Measurements from ENCODE around the gene CLTA.
"Not testable (repeated sequence)": the region's sequence is repeated elsewhere in the genome, so short reads cannot be mapped to it uniquely, and the experiment has no call there.

CLTA gene

DNA sequence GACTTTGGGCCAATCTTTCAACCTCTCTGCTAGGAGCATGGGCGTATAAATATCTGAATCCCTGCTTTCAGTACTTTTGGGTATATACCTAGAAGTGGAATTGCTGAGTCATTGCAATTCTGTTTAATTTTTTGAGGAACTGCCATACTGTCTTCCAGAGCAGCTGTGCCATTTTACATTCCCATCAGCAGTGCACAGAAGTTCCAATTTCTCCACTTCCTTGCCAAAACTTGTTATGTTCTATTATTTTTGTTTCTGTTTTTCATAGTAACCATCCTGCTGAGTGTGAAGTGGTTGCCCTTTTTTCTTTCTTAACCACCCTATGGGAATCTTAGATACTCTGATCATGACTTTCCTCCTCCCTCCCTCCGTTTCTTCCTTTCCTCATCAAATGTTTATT lies 32.6 kb upstream of the CLTA start:
- DNase-seq (ENCODE audit: low read depth), result no peak

DNA sequence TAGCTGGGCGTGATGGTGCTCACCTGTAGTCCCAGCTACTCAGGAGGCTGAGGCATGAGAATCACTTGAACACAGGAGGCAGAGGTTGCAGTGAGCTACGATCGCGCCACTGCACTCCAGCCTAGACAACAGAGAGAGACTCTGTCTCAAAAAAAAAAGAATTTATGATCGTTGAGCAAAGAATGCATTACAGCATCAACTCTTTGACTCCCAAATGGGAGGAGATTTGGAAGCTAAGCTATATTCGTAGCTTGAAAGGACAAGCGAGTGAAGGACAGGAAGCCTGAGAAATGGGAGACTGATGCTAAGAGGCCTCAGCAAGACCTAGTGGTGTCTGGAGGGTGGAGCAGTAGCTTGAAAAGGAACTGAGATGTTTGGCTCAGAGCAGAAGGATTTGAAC lies 31.8 kb upstream of the CLTA start:
- DNase-seq (ENCODE audit: low read depth), result no peak

DNA sequence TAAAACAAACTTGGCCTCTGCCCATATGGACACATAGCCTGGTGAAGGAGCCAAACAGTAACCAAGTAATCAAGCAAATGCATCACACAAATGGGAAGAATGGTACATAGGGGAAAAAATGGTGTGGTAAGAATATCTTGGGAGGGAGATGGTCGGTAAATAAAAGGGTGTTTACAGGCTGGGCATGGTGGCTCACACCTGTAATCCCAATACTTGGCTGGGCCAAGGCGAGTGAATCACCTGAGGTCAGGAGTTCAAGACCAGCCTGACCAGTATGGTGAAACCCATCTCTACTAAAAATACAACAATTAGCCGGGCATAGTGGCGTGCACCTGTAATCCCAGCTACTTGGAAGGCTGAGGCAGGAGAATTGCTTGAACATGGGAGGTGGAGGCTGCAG lies 31.2 kb upstream of the CLTA start:
- not testable (repeated sequence) for DNase-seq (ENCODE audit: low read depth)

GRCh38 chr9:36160126-36160525 lies 30.6 kb upstream of the CLTA start:
- DNase-seq (ENCODE audit: low read depth), result not testable (repeated sequence)

GRCh38 chr9:36161187-36161586 lies 29.5 kb upstream of the CLTA start:
- no peak for DNase-seq (ENCODE audit: low read depth)

DNA sequence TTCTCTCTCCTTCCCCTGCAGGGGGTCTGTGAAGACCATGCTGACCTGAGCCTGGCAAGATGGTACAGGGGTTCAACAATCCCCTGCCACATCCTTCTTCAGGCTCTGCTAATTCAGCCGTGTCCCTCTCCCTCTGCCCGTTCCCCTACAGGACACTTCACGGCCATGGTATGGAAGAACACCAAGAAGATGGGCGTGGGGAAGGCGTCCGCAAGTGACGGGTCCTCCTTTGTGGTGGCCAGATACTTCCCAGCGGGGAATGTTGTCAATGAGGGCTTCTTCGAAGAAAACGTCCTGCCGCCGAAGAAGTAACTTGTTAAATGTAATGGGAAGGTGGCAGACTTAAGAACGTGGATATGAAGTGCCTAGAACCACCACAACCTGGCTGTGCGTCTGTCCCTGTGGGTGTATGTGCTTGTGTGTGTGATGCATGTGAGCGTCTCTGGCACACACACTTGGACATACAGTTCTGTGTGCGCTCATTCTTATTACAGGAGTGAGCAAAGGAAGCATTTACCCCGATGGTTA lies 28.4 kb upstream of the CLTA start:
- no peak for DNase-seq (ENCODE audit: low read depth)

- no peak for DNase-seq (ENCODE audit: low read depth)
Measured at GRCh38 chr9:36163049-36163785, 27.5 kb upstream of the CLTA start.

GRCh38 chr9:36163786-36164170 lies 26.9 kb upstream of the CLTA start:
- no peak for DNase-seq (ENCODE audit: low read depth)

GRCh38 chr9:36164372-36164771 lies 26.3 kb upstream of the CLTA start:
- no peak for DNase-seq (ENCODE audit: low read depth)

- DNase-seq (ENCODE audit: low read depth), result no peak
Measured at GRCh38 chr9:36164989-36165388, 25.7 kb upstream of the CLTA start.

DNA sequence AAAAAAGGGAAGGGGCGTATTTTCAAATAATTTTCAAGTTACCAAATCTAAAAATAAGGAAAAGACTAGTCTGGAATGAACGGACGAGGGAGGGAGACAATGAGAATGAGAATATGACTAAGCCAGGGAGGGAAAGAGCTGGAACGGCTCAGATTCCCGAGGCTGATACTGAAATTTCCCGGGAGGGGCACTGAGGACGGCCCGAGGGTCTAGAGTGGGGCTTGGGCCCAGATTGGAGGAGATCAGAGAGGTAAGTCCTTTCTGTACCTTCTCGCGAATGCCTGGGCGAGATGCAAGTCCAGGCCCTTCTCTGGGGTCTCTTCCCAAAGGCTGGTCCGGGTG lies 24.9 kb upstream of the CLTA start:
- no peak for DNase-seq (ENCODE audit: low read depth)

DNA sequence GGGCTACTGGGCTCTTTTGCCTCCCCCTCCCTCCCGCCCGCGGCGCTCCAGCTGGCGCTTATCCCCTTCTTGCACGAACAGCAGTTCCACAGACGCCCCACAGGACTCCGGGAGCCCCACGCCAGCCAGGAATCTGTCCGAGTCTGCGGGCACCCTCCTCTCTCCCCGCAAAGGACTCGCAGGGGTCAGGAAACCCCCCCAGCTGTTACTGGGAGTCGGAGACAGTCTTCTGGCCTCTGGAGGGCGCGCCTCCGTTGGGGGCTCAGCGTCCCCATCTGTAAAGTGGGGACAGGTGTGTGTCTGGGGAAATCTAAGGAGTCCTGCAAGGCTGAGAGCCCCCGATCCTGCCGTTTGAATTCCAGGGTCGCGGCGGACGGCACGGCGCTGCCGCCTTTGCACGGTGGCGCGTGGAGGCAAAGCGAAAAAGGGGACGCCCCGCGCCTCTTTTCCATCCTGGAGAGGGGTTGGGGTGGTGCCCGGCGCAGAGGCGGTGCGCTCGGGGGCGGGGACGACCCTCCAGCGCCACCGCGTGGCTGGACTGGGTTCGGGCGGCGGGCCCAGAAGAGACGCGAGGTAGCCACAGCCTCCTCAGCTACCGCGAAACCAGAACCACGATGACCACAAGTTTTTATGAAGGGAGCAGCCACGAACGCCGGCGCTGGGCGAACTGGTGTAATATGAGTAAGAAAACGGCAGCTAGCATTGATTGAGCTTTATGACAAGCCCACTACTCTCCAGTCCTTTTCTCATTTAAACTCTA lies 24.4 kb upstream of the CLTA start:
- DNase-seq (ENCODE audit: low read depth), result peak; percentile 75

DNA sequence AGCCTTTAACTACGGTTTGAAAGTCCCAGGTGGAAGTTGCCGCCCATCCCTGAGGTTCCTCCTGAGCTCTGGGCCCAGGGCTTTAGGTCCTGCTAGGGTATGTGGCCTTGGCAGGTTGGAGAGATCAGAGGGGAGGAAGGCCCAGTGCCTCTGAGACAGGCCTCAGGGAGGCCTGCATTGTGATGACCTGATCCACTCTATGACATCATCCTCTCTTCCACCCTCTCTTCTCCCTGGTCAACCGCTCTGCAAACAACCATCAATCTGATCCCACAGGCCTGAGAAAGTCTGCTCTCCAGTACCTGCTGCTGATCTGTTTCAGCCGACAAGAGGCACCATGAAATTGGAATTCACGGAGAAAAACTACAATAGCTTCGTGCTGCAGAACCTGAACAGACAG lies 21.6 kb upstream of the CLTA start, which contains the start of gene CCIN:
Gene CCIN (plus strand): TSS at position 223 of the 400 bp plus-strand sequence. CDS start 115 bp downstream, at position 338.
- DNase-seq (ENCODE audit: low read depth), result no peak

- no peak for DNase-seq (ENCODE audit: low read depth)
Measured at GRCh38 chr9:36169708-36170107, 21.0 kb upstream of the CLTA start.

GRCh38 chr9:36170531-36170930 lies 20.2 kb upstream of the CLTA start:
- no peak for DNase-seq (ENCODE audit: low read depth)

GRCh38 chr9:36173861-36174260 lies 16.9 kb upstream of the CLTA start:
- no peak for DNase-seq (ENCODE audit: low read depth)

DNA sequence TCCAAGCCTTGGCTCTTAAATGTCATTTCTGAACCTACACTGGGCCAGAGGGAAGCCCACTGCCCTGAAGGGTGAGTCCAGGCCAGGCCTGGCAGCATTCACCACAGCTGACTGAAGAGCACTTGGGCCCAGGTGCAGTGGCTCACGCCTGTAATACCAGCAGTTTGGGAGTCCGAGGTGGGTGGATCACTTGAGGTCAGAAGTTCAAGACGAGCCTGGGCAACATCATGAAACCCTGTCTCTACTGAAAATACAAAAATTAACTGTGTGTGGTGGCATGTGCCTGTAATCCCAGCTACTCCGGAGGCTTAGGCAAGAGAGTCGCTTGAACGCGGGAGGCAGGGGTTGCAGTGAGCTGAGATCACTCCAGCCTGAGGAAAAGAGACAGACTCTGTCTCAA lies 16.4 kb upstream of the CLTA start:
- DNase-seq (ENCODE audit: low read depth), result no peak

- DNase-seq (ENCODE audit: low read depth), result no peak
Measured at GRCh38 chr9:36174731-36175130, 16.0 kb upstream of the CLTA start.

- not testable (repeated sequence) for DNase-seq (ENCODE audit: low read depth)
Measured at GRCh38 chr9:36175209-36175608, 15.5 kb upstream of the CLTA start.

DNA sequence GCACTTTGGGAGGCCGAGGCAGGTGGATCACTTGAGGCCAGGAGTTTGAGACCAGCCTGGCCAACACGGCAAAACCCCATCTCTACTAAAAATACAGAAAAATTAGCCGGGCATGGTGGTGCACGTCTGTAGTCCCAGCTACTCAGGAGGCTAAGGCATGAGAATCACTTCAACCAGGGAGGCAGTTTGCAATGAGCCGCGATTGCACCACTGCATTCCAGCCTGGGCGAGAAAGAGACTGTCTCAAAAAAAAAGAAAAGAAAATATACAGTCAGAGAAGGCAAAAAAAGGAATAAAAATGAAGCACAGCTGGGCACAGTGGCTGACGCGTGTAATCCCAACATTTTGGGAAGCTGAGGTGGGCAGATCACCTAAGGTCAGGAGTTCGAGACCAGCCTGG lies 14.2 kb upstream of the CLTA start:
- DNase-seq (ENCODE audit: low read depth), result not testable (repeated sequence)

- DNase-seq (ENCODE audit: low read depth), result no peak
Measured at GRCh38 chr9:36177571-36177970, 13.2 kb upstream of the CLTA start.

DNA sequence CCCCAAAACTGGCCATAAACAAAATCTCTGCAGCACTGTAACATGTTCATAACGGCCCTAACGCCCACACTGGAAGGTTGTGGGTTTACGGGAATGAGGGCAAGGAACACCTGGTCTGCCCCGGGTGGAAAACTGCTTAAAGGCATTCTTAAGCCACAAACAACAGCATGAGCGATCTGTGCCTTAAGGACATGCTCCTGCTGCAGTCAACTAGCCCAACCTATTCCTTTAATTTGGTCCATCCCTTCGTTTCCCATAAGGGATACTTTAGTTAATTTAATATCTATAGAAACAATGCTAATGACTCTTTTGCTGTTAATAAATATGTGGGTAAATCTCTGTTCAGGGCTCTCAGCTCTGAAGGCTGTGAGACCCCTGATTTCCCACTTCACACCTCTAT lies 10.5 kb upstream of the CLTA start:
- not testable (repeated sequence) for DNase-seq (ENCODE audit: low read depth)

- no peak for DNase-seq (ENCODE audit: low read depth)
Measured at GRCh38 chr9:36187414-36187813, 3.3 kb upstream of the CLTA start.
